DMS 273 (cell line): ENCODE data around the gene ASB18.
A peak's percentile ranks its signal among the peaks of the same experiment; 100 is the strongest.

Experiments
- DNase-seq: peaks from one replicate; lab custom pipeline; 2025; ENCODE audit not compliant: unreplicated experiment; lab: John Stamatoyannopoulos, UW

The ASB18 gene

DNA sequence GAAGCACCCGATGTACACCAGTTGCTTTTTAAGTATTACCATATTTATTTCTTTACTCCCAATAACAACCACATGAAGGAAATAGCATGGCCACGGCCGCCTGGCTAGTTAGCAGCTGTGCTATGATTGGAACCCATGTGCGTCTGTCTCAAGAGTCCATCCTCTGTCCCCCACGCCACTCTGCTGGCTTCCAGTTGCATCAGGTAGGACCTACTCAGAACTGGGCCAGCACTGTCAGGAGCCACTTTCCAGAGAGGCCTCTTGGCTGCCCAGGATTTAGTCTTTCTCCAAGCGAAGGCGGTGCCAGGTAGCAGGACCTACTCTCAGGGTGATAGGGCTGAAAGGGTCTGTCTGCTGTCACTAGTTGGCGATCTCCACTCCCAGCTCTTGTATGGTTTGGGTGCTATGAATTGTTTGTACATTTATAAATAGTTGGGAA, 22.1 kb downstream of the ASB18 start:
- DNase-seq: no peak

DNA sequence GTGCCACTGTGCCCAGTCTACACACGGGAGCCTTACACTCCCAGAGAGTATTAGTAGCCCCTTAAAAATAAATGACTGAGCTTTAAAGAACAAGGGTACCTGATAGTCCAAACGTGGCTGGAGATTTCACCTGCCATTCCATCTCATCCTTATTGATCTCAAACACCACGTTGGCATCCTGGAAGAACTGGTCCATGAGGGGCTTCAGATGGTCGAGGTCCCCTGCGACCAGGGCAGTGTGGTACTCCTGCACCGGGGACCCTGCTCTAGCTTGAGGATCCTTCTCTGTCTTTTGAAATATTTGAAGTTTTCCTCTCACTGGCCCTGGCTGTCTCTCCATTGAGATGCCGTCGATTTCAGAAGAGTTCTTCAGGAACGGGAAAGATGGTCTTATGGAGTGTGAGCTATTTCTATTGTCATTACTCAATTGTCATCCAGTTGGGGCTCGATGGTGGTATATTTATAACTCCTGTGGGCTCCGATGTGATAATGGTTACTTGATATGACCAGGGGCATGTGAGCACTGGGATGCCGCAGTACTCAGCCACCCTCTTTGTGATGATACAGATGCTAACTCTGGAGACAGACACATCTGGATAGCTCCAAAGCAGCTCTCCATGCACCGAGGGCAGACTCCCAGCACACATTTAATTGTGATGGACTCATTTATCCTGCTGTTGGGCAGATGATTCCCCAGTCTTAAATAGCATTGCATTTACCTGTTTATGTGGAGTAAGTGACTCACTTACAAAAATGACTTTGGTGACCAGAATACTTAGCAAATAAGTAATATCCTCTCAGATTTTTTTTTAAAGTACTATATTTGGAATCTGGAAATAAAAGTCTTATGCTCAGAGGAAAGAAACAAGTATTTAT, 22.8 kb downstream of the ASB18 start:
- no peak for DNase-seq

DNA sequence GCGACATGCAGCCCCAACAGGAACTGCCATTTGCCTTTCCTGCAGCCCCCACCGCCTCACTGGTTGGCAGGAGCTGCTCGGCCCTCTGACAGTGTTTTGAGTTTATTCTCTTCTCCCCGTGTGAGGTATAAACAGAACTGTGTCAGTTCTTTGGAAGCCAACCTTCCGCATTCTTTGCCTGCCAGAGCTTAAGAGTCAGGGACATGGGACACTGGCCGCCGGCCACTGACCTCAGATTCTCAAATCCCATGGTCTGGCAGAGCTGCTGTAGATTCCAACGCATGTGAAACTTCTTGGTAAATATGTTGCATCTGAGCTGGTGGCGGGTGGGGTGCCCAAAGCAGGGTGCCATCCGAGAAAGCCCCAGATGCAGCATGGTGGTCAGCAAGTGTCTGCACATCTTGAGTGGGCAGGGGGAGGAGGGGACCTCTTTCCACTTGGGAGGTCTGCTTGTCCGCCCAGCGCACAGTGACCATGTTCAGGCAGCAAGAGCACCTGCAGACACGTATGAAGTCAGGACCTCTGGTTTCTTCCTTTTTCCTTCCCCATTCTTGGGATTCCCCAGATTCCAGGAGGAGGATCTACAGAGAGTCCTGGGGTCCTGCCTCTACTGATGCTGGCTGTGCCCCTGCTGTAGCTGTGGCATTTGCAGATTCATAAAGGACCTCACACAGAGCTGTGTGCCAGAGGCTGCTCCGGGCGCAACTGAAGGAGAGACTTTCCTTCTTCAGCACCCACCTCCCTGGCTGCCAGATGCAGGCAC, 23.8 kb downstream of the ASB18 start:
- no peak for DNase-seq

DNA sequence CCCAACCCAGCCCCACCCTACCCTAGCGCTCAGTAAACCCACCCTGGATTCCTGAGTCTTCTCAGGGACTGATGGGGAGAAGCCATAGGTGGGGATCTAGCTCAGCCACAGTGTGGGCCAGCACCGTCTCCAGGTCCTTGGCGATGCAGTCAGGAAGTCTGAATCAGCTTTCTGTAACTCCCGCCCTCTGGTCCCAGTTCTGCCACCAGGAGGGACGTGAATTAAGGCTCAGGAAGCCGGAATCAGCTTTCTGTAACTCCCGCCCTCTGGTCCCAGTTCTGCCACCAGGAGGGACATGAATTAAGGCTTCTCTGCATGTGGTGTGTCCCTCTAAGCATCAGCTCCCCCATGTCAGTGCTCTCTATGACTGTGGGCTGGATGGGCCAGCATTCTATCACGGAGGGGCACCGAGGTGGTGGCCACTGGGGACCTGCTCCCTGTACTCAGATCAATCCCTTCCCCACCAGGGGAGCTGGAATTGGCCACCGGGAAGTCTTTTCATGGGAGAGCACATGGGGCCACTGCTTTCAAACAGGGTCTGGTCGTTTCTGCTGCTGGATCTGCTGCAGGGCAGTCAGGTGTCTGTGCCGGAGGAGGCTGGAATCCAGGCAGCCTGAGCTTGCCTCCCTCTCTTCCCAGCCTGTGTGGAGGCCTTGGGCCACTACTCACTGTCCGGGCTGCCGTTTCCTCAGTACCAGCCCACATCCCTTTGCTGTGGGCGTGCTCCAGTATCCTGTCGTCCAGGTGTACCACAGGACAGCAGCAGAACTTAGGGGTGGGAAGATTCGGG, 24.7 kb downstream of the ASB18 start:
- DNase-seq: no peak

DNA sequence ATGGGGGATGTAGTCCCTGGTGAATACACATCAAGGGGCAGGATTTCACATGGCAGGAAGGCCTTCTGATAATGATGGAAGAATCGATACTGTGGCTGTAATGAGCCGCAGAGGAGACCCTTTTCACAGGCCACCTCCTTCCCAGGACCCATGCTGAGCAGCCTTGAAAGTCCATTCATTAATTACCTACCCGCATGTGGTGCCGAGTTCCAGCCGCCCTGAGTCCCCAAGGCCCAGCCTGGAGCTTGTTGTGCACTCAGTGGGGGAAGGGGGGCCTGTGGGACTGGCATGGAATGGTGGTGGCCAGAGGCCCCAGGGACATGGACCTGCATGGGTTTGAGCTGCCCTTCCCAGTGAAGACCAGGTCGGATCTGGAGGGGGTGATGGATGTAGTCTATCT, 25.5 kb downstream of the ASB18 start:
- DNase-seq: no peak

DNA sequence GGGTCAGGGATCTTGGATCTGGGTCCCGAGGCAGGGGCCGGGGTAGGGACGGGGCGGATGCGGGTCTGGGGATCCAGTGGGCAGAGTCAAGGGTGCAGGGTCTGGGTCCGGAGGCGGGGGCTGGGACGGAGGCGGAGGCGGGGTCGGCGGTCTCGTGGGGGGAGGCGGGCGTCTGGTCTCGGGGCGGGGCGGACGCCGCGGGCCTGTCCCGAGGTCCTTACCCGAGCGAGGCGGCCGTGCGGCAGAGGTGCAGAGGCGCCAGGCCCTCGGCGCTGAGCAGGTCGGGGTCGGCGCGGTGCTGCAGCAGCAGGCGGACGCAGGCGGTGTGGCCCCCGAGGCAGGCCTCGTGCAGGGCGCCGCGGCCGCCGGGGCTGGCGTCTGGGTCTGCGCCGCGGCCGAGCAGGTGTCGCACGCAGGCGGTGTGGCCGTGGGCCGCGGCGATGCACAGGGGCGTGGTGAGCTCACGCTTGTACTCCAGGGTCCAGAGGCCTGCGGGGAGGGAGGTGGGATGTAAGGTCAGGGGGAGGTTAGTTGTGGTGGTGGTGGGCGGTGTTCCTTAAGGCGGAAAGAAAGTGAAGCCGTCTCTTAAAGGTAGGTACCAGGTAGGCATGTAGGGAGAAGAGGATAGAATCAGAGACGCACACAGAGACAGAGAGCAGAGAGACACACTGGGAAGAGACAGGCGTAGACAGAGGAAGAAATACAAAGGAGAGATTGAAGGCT, 26.6 kb downstream of the ASB18 start:
- peak; percentile 53 for DNase-seq

DNA sequence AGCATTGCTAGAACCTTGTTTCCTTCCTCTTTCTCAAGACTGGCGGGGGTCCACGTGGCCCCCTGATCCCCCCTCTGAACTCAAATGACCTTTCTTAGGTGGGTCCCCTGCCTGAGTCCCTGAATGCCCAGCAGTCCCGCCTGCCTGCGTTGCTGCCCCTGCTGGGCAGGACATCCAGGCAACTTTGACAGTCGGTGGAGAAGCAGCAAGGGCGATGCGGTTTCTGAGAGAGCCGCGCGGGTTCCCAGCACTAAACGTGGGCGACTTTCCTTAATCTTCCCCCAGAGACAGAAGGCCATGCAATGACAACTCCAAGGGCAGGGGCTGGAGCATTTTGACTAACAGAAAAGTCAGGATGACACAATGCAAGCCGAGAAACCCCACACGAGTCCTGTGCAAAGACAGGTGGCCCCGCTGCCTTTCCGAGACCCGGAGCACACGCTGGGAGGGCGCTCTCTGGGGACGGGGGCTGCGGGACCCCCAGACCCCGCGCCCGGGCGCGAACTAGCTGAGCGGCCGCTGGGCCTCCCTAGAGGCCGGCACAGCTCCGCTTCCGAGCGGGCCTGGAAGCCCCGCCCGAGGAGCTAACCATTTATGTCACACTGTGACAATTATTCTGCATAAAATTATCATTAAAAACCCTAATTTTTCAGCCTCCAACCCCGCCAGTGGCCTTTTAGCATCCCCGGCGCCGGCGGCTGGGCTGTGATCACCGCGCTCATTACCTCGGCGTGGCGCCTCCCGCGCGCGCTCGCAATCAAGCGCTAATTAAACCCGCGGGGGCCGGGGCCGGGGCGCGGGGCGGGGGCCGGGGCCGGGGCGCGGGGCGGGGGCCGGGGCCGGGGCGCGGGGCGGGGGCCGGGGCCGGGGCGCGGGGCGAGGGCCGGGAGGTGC, 27.4 kb downstream of the ASB18 start:
- DNase-seq: peak; percentile 51

DNA sequence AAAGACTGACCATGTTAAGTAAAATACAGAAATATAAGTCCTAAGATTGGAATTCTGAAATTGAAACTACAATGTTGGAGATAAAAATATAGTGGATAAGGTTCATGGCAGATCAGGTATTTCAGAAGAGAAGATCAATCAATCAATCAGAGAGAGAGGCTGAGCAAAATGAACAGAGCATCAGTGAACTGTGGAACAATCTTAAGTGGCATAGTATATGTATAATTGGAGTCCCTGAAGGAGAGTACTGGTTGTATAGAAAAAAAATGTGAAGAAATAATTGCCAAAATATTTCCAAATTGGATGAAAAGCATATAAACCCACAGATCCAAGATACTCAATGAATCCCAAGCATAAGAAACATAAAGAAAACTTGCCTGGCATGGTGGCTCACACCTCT, 35.0 kb downstream of the ASB18 start:
- DNase-seq: no peak

DNA sequence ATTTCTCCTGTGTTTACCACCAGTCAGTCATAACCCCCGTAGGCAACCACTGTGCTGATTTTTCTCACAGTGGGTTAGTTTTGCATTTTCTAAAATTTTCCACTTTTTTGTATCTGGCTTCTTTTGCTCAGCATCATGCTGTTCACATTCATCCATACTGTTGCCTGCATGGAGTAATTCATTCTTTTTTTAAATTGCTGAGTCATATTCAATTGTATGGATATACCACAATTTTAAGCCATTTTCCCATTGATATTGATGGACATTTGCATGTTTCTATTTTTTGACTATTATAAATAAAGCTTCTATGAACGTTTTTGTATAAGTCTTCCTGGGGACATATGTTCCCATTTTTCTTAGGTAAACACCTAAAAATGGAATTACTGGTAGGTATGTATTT, 40.5 kb downstream of the ASB18 start:
- no peak for DNase-seq

DNA sequence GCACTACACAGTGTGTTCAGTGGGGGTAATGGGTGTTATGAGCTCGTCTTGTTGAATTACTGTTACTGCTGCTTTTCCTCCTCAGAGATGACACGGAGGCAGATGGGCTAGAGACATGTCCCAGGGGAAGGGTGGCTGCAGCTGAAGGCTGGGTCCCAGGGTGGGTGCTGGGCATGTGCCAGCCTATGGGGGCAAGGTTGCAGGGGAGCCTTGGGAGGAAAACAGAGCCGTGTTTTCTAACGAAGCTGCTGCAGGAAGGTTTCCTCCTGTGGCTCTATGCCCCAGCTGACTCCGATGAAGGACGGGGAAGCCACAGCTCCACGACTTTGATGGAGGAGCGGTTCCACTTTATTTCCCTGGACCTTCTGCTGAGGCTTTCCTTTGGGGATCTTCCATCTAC, 42.4 kb downstream of the ASB18 start:
- no peak for DNase-seq

DNA sequence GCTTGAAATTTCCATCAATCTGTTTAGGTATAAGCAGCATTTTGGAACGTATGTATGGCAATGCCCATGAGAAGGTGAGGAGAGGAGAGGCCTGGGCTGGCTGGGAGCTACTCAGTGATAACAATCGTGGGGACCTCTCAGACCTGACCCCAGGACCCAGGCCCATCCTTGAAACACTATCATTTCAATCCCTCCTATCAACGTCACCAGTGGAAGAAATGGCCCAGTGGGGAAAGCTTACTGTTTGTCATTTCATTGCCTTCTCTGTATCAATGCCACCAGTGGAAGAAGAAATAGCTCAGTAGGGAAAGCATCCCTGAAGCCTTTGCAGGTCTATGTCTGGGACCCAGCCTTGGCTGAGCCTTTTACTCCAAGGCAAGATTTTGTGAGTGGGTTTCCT, 44.8 kb downstream of the ASB18 start:
- no peak for DNase-seq

DNA sequence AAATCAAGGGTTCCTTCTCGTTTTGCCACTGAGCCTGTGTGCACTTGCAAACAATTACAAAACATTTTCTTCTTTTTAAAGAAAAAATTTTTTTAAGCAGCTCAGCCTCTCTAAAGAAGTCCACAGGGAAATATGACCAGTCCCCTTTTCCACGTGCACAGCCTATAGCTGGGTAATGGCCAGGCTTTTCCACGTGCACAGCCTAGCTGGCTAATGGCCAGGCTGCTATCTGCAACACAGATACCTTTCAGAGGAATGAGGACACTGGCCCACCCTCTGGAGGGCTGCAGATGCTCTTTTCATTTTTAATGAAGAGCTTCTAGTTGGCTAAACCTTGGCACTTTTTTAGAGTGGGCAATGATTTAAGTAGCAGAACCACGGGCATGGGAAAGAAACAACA, 46.3 kb downstream of the ASB18 start:
- peak; percentile 41 for DNase-seq

DNA sequence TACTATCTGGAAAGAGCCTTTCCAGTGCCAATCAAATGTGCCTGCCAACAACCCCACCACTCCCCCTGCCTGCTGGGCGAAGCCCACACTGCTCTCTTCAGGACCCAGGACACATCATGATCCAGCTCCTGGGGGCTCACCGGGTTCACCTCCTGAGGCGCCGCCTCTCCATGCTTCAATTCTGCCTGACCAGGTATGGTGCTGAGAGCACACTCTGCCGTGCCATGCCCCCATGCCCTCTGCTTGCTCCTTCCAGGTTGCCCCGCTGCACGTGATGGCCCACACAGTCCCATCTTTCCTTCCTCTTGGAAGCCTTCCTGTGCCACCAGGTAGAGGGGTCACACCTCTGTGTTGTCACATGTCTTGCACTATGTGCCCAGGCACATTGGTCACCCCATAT, 47.5 kb downstream of the ASB18 start:
- no peak for DNase-seq

DNA sequence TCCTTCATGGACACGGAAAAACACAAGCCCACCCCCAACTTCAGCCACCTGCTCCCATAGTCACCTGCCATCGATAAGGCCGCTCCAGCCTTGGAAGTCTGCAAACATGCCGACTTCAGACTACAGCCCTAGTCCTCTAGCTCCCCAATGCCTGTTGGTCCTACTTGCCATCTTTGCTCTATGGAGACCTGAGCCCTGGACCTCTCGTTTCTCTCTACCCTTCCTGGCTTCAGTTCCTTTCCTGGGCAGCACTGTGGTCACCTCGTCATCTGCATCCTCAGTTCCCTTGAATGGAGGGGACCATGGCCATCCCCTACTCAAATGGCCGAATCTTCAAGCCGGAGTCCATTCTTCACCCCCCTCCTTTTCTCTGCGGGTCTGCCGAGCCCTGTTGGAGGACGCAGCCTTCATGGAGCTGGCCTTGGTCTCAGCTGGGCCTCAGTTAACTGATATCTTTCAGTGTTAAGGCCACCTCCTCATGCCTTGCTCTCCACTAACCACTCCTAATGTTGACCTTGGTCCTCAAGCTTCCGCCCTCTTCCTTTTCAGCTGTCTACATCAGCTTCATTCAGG, 48.4 kb downstream of the ASB18 start:
- no peak for DNase-seq

DNA sequence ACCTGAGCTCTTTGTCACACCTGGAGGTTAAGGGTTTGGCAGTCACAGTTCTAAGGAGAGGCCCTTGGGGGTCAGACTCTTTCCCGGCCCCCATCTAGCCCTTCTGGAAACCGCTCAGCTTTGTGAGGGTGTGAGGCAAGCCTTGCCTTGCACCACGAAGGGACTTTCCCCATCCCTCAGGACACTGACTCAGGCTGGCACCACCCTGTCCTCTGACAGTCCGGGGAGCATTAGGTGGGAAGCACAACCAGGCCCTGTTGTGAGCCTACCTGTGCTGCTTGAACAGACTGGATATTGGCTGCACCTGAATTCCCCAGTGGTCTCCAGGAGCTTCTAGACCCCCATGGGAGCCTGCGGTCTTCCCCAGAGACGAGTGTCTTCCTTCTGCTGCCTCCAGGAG, 49.0 kb downstream of the ASB18 start:
- DNase-seq: no peak

DNA sequence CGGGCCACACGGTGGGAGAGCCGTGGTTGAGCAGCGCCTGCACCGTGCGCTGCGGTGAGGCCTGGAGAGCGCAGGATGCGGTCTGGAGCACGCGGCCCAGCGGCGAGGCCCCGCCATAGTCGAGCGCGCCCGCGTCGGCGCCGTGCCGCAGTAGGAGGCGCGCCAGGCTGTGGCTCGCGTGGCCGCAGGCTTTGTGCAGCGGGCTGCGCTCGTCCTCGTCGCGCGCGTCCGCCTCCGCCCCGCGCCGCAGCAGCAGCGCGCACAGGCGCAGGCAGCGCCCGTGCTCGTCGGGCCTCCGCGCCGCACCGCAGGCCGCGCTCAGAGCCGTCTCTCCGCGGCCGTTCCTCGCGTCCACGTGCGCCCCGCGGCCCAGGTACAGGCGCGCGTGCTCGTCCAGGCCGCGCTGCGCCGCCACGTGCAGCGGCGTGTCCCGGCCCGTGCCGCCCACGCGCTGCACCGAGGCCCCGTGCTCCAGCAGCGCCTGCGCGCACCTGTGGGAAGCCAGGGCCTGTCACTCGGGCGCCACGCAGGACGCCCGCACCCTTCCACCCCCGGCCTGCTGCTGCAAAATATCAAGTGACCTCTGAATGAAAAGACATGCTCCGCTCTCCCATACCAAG, 49.7 kb downstream of the ASB18 start:
- DNase-seq: no peak

DNA sequence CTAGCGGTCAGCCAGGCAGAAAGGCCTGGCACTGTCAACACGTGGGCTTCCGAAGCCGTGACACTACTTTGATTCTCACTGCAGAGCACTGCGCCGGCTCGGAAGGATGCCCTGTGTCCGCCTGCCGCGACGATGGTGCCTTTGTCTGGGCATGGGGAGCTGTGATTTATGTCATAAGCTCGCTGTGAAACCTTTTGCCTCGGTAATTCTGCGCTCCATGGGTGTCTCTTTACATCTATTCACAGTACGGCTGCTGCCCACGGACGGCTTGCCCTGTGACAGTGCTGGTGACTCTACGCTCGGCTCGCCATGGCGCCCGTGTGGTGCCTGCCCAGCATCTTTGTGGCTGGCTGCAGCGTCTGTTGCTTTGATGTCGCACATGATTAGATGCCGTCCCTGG, 52.9 kb downstream of the ASB18 start:
- DNase-seq: no peak

DNA sequence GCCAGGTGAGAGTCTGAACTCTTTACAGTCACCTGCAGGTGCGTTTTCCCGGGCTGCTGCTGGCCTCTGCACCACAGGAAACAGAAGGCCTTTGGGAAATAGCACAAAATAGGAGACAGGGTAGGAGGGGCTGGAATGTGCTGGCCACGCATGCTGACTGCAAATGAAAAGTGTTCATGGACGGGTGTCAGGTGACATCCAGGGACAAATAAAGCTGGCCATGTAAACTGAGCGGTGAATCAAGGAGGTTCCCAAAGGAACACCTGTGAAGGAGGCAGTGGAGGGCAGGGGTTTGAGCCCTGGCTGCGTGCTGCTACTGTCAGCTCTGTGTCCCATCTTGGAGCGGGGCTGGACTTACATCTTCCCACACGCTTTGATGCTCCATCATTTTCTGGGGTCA, 53.7 kb downstream of the ASB18 start:
- no peak for DNase-seq

DNA sequence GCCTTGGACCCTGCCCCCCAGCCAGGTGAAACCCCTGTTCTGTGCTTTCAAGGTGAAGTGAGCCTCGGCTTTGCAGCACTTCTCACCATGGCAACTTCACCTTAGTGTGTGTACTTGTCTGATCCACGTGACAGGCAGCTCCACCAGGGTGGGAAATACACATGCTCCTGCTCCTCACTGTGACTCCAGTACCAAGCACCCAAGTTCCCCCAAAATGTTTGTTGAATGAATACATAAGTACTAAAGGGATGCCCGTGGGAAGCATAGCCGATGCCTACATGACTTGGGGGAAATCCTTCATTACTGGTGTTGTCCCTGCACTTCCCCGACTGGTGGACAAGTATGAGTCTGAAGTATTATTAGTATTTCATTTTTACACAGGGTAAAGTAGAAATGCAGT, 54.2 kb downstream of the ASB18 start:
- no peak for DNase-seq
